GM21529 (cell line): ENCODE measurements around the gene LARGE1.

Source experiments
- ATAC-seq: cut with Tn5 transposase; IDR thresholded peaks from one replicate; pipeline ENCODE4 v1.9.1; 2021; ENCODE audit not compliant: unreplicated experiment

LARGE1 gene

DNA sequence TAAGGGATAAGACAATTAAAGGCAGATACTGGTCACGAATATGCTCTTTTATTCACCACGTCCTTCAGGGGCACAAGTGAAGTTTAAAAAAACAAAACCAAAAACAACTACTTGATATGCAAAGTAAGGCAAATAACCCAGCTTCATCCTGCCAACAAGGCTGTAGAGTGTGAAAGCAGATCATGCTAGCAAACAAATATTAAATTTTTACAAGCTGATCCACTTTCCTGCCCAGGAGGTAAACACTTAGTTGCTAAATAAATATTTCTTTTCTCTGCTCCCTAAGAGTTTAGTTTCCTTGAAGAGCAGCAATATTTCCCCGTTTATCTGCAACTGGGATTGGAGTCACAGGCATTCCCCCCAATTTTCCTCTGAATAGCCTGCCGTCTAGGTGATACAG, 300.2 kb downstream of the LARGE1 start:
- no peak for ATAC-seq

DNA sequence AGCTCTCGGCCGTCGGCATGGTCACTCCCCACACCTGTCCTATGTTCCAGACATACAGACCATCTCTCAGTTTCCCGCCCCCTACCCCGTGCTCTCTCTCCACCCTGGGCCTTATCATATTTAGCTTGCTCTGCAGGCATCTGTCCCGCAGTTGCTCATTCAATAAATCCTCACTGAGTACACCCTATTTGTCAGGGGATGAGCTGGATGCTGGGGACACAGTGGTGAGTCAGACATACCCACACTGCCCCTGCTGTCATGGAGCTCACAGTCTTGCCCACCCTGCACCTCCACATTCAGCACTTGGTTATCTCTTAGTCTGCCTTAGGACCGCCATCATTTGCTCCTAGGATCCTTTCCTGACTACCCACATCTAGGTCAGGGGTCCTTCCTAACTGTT, 313.8 kb downstream of the LARGE1 start:
- no peak for ATAC-seq

DNA sequence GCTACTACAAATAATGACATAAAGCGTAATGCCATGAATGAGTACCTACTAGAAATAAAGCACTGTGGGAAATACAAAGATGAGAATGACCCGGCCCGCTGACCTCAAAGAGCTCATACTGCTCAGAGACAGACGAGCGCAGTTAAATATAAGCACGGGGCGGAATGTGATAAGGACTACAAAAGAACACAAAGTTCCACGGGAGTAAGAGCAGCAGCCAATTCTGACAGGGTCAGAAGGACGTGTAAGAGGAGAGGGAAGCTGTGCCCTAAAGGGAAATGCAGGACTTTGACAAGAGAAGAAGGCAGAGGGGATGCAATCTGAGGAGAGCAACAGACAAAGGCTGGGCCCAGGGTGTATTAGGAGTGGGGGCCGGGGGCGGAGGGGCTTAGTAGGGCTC, 314.6 kb downstream of the LARGE1 start:
- ATAC-seq: no peak

DNA sequence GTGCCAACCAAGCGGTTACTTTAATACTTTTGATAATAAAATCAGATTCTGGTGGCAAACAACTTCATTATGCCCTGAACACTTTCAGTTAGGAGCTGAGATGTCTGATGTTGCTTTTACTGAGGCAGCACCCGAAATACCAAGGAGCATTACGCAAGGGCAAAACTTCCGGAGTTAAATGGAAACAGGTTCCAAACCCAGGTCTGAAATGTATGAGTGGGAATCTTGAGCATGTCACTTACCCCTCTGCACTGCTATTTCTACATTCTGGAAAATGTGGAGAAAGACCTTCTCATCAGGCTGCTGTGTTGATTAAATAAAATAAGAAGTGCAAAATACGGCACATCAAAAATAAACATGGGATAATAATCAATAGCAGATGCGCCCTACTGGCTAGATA, 315.1 kb downstream of the LARGE1 start:
- no peak for ATAC-seq

DNA sequence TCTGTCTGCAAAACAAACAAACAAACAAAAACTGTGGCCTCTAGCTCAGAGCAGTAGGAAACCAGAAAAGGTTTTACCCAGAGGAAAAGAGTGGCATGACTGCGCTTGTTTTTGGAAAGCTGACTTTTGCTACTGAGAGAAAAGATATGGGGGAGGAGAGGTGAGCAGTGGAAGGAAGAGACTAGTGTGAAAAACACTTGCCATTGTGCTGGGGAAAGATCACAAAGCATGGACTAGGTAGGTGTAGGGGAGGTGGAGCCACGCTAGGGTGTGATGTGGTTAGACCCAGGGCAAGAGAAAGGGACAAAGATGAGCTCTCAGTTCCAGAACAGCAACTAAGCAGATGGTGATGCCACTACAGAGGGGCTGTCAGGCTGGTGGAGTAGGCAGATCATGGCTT, 319.2 kb downstream of the LARGE1 start:
- ATAC-seq: no peak

DNA sequence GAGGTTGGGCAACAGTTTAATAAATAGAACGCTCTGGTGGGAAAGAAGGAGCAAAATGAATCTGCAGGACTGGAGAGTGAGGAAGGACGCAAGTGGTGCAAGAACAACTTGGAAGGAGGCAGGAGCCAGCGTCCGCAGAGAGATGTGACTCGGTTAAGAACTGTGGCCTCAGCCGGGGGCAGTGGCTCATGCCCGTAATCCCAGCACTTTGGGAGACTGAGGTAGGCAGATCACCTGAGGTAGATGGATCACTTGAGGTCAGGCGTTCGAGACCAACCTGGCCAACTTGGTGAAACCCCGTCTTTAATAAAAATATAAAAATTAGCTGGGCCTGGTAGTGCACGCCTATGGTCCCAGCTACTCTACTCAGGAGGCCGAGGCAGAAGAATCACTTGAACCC, 319.7 kb downstream of the LARGE1 start:
- no peak for ATAC-seq

DNA sequence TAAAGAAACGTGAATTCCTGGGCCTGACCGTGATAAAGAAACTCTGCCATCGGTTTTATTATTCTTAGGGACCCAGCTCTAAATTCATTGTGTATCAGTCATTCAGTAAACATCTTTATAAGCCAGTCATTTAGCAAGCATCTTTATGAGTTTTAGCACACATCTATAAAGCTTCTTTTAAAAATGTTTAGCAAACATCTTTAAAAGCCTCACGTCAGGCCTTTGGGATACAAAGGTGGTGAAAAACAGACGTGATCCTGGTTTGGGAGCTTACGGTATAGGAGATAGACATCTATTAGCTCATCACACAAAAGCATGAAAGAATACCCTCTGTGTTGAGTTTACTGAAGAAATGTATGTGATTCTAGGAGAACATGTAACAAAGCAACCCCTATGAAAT, 320.2 kb downstream of the LARGE1 start:
- no peak for ATAC-seq

DNA sequence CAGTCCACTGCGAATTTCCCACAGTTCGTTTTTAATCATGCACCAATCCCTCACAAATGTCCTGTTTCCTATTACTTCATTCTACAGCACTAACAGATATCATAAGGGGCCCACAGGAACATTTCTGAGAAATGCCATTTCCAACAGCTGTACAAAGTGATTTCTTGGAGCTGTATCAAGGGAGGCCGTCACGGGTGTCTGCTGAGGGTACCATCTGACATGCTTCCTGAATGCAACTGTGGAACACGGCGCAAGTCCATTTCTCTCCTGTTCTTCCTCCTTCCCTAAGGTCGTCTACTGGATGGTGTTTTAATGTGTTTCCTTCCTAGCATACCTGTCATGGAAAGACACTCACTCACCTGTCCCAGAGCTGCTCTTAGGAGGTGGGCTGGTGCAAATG, 320.7 kb downstream of the LARGE1 start:
- no peak for ATAC-seq

DNA sequence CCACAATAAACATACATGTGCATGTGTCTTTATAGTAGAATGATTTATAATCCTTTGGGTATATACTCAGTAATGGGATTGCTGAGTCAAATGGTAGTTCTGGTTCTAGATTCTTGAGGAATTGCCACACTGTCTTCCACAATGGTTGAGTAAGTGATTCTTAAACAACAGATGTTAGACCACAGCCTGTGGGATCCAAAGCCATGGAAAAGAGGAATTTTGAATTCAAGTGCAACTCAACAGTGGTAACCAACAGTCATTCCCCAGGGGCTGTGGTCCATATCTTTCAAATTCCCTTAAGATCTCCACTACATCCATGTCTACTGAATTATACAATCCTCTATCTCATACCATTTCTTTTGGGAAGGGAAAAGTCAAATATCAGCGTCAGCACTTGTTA, 321.5 kb downstream of the LARGE1 start:
- ATAC-seq: no peak

DNA sequence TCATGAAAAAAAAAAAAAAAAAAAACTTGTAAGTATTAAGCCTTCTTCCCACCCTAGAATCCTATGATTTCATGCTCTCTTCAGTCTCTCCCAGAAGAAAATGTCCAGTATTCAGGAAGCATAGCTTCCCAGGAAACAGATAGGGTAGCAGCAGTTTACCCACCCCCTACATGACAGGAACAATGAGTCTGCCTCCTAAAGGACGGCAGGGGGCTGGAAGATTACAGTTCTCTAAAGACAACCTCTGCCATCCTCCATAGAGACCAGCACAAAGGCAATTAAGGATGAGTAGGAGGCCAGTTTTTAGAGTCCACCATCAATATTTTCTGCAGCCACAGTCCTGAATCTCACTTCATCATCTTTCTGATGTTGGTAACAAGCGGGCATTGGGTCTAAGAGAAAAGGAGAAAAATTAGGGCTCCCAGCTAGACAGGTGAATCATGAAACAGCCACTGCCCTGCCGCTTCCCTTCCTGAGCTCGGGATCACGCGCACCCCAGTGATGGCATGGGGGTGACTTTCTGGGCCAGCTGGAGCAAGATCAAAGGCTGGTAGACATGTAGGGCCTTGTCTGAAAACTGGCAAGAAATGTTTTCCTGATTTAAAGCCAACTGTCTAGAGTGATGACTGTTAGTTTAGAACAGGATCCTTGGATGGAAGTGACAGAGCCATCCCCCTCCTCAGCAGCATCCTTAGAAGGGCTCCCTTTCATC, 322.8 kb downstream of the LARGE1 start:
- no peak for ATAC-seq

DNA sequence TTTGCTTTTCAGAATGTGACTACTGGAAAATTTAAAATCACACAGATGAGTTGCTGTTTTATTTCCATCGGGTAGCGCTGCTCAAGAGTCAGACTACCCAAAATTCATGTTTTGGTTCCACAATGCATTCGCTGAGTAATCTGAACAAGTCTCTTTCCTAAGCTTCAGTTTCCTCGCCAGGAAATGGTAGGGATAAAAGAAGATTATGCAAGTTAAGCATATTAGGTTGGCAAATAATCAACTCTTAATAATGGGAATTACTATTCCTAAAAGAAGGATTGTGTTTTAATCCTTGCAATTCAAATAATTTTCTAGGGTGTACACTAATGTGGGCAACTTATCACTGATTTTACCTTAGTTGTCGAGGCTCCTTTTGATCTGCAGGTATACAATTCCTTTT, 326.5 kb downstream of the LARGE1 start:
- no peak for ATAC-seq

DNA sequence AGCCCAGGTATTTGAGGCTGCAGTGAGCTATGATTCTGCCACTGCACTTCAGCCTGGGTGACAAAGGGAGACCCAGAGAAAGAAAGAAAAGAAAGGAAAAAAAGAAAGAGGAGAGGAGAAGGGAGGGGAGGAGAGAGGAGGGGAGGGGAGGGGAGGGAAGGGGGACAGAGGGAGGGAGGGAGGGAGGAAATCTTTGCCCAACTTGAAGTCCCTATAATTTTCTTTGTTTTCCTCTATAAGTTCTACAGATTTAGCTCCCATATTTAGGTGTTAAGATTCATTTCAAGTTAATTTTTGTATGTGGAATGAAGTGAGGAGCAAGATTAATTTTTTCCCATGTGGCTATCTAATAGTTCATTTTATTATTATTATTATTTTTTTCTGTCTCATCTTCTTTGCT, 328.3 kb downstream of the LARGE1 start:
- no peak for ATAC-seq

DNA sequence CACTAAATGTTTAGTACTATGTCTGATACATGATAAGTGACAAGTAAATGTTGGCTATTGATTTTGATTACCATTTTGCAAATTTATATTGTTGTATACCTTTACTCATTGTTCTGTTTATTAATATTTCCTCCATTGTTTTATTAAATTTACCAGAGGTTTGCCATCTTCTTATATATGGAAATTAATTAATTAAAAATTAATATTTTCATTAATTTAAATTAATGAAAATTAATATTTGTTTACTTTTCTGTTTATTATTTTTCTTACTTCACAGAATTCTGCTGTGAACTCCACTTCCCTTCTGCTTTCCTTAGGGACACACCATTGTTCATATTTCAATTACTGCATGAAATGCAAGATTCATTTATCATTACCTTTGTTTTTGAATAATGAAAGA, 331.0 kb downstream of the LARGE1 start:
- ATAC-seq: no peak

DNA sequence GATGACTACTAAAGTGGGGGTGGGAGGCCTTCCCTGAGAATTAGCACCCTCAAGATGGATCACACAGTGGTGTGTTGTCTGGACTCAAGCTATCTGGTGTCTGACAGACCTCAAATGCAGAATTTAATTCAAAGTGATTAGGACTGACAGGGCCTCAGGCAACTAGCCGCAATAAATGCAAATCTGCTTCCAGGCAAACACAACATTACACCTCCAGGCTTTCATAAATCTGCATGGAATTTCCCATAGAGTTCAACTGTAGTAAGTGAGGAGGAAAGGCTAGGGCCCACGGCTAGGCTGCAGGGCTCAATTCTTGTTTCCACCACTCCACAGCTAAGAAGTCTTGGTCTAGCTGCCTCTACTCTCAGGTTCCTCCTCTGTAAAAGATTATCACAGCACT, 331.4 kb downstream of the LARGE1 start:
- no peak for ATAC-seq

DNA sequence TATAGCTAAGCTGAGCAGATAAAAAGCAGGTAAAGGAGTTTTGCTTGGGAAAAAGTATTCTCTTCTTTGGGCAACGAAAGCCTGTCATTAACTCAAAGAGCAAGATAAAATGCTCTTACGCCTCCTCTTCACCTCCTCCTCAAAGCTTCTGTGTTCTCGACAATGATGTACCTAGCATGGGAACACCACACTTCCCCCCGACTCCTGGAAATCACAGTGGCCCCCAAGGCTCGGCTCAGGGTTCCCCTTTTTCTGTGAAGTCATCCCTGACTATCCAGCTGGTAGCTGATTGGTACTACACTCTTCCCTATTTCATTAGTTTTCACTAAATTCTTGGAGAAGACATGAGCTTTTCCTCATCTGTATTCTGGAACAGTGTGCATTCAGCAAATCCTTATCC, 336.1 kb downstream of the LARGE1 start:
- ATAC-seq: no peak

DNA sequence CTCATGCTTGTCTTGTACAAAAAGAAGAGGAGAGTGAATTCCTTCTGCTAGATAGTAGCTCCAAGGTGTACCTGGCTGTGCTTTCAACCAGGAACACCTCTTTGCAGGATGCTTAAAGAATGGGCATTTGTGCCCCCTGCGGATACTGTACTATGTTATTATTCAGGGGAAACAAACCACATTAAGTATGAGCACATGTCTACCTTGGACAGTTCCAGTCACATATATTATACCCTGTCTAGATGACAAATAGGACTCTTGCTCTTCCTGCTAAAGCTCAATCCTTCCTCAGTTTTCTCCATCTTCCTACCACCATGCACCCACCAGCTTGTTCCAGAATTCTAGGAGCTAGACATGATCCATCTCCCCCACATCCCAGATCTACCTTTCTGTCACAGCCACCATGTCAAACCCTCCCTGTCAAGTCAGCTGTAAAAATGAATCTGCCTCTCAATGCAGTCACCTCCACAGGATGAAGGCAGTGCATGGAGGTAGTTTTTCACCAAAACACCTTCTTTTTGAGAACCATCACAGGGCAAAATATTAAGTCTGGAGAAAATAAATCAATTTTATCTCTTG, 337.4 kb downstream of the LARGE1 start:
- ATAC-seq: no peak

DNA sequence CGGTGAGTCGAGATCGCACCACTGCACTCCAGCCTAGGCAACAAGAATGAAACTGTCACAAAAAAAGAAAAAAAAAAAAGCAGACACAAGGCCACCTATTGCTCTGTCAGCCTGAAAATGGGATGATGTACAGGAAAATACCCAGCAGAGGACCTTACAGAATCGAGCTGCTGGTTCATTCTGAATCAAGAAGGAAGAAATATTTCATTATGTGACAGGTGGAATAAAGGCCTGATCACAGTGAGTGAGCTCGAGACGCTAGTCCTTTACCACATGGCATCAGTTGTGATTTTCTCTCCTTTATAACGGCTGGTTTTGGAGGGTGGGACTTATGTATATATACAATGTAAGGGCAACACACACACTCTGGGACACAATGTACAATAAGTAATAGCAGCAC, 340.0 kb downstream of the LARGE1 start:
- no peak for ATAC-seq

DNA sequence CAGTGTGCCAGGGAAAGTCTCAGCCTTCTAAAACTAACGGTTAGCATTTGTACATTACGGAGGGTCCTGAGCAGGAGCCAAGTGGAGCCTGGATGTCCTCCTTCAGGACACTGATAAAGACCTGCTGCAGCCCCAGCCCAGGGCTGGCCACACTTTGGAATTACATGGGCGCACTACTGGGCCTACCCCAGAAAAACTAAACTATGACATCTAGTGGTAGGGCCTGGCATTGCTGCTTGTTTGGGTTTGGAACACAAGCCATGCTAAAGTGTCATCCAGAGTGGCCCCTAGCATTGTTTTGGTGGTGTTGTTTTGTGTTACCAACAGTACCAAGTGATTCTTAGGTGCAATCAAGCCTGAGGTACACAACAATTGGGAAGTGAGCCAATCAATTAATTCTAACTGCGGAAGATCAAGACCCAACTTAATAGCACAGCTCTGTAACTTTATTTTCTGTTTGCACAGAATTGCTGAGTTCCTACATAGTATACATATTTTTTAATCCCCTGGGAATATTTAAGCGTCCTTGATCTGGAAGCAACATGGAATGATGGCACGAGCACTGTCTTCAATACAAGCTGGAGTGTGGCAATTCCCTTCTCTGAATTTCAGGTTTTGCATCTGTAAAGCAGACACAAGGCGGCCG, 340.7 kb downstream of the LARGE1 start:
- no peak for ATAC-seq

DNA sequence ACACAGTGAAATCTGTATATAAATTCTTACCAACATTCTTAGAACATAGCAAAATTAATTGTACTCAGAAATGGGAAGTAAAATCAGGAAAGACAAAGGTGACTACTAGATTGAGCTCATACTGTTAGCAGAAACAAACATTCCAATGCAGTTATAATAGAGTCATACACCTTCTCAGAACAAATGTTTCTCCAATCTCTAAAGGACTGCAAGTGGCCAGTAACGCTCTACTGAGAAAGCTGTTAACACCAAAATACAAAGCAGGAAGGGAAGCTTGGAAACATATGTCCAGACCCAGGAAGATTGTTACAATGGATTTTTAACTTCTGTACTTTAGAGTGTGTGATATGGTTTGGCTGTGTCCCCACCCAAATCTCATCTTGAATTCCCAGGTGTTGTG, 341.5 kb downstream of the LARGE1 start:
- no peak for ATAC-seq

DNA sequence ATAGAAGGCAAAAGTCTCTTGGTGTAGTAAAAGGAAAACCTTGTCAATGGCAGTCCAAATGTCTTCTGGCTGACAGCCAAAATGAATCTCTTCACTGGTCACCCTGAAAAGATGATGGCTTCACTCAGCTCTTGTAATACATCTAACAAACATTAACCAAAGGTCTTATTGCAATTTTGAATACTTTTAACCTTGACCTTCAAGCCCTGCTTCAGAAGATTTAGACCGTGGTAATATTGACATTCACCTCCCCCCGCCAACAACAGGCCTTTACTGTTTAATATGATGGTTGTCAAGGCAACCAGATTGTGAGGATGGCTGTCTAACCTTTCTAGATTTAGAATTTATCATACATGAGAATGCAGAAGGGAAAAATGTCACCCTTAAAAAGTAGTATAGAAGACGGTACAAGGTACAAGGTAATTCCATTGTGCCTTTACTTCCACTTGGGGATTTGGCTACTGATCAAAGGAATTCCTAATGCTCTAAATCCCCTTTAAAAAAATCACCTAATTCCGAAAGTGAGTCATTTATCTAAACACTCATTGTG, 342.3 kb downstream of the LARGE1 start:
- no peak for ATAC-seq

DNA sequence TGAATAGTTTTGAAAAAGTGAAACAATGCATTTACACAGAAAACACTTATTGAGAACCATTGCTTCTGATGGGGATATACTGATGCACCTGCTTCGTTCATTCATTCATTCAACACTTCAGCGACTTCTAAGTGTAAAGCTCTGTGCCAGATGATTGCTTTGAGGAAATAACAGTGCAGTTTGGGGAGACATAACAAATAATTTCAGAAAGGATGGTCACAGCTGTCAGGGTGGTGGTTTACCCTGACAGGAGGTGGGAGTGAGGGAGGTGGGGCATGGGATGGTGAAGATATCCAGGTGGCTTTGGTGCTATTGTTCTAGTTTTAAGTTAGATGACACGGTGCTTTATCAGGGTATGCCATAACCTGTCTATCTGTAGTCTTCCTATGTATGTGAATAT, 344.1 kb downstream of the LARGE1 start:
- no peak for ATAC-seq

DNA sequence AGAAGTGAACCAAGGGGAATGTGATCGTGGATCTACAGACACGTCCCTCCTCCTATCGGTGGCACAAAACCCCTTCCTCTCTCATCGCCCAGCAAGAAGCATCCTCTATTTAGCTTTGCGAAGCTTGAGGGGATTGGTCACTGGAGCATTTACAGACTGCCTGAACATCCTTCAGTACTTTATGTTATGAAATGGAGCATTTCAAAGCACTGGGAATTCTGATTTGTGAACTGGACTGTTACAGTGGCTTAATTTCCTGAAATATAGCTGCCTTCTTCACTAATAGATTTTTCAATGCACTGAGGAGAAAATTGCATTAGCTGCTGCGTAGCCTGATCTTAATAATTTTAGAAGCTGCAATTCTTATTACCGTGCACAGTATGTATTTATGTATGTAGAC, 344.5 kb downstream of the LARGE1 start:
- no peak for ATAC-seq
